Measurements from ENCODE around the gene SLC13A2. TPM values are rescaled to one million over a fixed set of nuclear protein-coding genes. Genes with fewer than 3 reads are reported as not detected.
"Not testable (repeated sequence)": the region's sequence is repeated elsewhere in the genome, so short reads cannot be mapped to it uniquely, and the experiment has no call there.

Gene SLC13A2
- total and polyA plus RNA-seq, 11 donors: 0.03 TPM; not detected in 10

DNA sequence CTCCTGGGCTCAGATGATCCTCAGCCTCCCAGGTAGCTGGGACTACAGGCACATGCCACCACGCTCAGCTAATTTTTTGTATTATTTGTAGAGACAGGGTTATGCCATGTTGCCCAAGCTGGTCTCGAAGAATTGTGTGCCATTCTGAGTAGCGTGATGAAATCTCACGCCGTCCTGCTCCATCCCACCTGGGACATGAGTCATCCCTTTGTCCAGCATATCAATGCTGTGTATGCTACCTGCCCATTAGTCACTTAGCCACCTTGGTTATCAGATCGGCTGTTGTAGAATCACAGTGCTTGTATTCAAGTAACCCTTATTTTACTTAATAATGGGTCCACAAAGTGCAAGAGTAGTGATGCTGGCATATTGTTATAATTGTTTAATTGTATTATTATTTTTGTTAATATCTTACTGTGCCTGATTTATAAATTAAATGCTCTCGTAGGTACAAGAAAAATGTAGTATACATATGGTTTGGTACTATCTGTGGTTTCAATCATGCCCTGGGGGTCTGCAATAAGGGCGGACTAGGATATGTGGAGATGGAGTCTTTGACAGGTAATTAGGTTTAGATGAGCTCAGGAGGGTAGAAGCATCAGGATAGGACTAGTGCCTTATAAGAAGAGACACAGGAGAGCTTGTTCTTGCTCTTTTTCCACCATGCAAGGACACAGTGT lies 26.6 kb upstream of the SLC13A2 start:
- DNase-seq (no peak), ATAC-seq (no peak)
- H3K9me3 ChIP-seq: peaks cover 0 to 8% (median 0%) of the 10 kb centered on the region in 12 donors
- H3K27ac ChIP-seq: no peak overlapping the region
- H3K4me1 ChIP-seq: no peaks in the 10 kb centered on the region
- no peak overlapping the region for H3K4me3 ChIP-seq
- intact Hi-C loops (cut with DNase I): no loop called here
- H3K36me3 ChIP-seq: no peaks in the 10 kb centered on the region
- WGBS, 4 donors: 82 to 90% (median 86%) methylated on average over 8 of the region's 8 CpGs
- TF ChIP-seq, protein P1, sequence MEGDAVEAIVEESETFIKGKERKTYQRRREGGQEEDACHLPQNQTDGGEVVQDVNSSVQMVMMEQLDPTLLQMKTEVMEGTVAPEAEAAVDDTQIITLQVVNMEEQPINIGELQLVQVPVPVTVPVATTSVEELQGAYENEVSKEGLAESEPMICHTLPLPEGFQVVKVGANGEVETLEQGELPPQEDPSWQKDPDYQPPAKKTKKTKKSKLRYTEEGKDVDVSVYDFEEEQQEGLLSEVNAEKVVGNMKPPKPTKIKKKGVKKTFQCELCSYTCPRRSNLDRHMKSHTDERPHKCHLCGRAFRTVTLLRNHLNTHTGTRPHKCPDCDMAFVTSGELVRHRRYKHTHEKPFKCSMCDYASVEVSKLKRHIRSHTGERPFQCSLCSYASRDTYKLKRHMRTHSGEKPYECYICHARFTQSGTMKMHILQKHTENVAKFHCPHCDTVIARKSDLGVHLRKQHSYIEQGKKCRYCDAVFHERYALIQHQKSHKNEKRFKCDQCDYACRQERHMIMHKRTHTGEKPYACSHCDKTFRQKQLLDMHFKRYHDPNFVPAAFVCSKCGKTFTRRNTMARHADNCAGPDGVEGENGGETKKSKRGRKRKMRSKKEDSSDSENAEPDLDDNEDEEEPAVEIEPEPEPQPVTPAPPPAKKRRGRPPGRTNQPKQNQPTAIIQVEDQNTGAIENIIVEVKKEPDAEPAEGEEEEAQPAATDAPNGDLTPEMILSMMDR (IDR thresholded peaks at IDR 0.05): no peak
- no peak for TF ChIP-seq POLR2A (IDR thresholded peaks at IDR 0.05)
- H3K27me3 ChIP-seq: peaks cover 0 to 15% (median 0%) of the 10 kb centered on the region in 9 donors

DNA sequence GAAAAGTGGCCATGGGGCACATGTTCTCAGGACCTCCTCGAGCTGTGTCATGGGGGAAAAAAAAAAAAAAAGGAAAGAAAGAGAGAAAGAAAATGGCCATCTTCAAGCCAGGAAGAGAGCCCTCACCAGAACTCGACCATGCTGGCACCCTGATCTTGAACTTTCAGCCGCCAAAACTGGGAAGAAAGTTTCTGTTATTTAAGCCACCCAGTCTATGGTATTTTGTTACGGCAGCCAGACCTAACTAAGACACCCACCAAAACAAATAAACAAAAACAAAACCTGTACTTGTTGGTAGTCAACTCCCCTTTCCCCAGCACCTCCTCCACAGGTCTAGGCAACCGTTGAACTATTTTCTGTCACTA lies 26.1 kb upstream of the SLC13A2 start:
- TF ChIP-seq, protein P1 (IDR thresholded peaks at IDR 0.05): no peak
- no peak for TF ChIP-seq POLR2A (IDR thresholded peaks at IDR 0.05)

DNA sequence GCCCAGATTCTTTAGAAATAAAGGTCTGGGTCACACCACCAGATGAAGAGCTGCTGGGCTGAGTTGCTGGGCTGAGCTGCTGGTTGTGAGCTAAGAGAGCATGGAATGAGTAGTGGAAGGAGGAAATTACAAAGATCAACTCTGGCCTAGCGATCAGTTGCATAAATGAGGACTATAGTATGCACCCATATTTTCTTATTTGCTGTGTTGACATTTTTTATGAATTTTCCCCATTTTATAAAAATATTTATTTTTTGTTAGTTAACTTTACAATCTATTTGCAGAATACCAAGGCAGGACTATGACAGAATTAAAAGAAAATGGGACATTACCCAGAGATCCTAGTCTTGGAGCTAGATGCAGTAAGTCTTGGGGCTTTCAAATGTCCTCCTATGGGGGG lies 23.6 kb upstream of the SLC13A2 start:
- DNase-seq (no peak), ATAC-seq (no peak)
- H3K36me3 ChIP-seq: no peaks in the 10 kb centered on the region
- H3K4me3 ChIP-seq: no peak overlapping the region
- intact Hi-C loops (cut with DNase I): no loop called here
- H3K4me1 ChIP-seq: no peaks in the 10 kb centered on the region
- no peak overlapping the region for H3K27ac ChIP-seq
- TF ChIP-seq, protein P1 (IDR thresholded peaks at IDR 0.05): no peak
- TF ChIP-seq POLR2A (IDR thresholded peaks at IDR 0.05): no peak
- WGBS, 4 donors: 74 to 97% (median 89%) methylated on average over 1 of the region's 1 CpG
- H3K9me3 ChIP-seq: peaks cover 0 to 8% (median 0%) of the 10 kb centered on the region in 12 donors
- H3K27me3 ChIP-seq: peaks cover 0 to 10% (median 0%) of the 10 kb centered on the region in 9 donors

More for the DNA sequence above, 26.1 kb upstream of the SLC13A2 start:
- no peaks in the 10 kb centered on the region for H3K4me1 ChIP-seq
- H3K36me3 ChIP-seq: no peaks in the 10 kb centered on the region
- no peak for DNase-seq
- intact Hi-C loops (cut with DNase I): no loop called here
- H3K27me3 ChIP-seq: peaks cover 0 to 15% (median 0%) of the 10 kb centered on the region in 9 donors
- no peak for ATAC-seq
- no peak overlapping the region for H3K4me3 ChIP-seq
- no peak overlapping the region for H3K27ac ChIP-seq
- H3K9me3 ChIP-seq: peaks cover 0 to 8% (median 0%) of the 10 kb centered on the region in 12 donors
- 58 to 71% (median 65%) methylated on average over 5 of the region's 5 CpGs for WGBS, 4 donors

DNA sequence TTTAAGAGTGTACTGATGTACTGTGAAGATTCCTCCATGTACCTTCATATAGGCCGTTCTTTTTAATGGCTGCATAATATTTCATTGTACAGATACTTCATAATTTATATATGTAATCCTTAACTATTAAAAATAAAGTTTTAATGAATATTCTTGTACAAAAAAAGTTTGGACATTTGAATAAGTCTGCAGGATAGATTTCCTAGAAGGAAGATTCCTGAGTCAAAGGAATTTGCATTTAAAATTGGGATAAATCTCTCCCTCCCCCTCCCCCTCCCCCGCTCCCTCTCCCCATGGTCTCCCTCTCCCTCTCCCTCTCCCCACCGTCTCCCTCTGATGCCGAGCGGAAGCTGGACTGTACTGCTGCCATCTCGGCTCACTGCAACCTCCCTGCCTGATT lies 15.6 kb upstream of the SLC13A2 start:
- 80 to 90% (median 86%) methylated on average over 6 of the region's 6 CpGs for WGBS, 4 donors

DNA sequence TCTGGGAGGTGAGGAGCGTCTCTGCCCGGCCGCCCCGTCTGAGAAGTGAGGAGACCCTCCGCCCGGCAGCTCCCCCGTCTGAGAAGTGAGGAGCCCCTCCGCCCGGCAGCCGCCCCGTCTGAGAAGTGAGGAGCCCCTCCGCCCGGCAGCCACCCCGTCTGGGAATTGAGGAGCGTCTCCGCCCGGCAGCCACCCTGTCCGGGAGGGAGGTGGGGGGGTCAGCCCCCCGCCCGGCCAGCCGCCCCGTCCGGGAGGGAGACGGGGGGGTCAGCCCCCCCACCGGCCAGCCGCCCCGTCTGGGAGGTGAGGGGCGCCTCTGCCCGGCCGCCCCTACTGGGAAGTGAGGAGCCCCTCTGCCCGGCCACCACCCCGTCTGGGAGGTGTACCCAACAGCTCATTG lies 14.6 kb upstream of the SLC13A2 start:
- intact Hi-C loops (cut with DNase I); ATAC-seq: not testable (repeated sequence)
- 95 to 97% (median 95%) methylated on average over 4 to 31 of the region's 32 CpGs; no CpG with 5 or more reads in 1 of the 4 donors for WGBS, 4 donors

More for the DNA sequence above, 15.6 kb upstream of the SLC13A2 start:
- H3K27me3 ChIP-seq: peaks cover 0 to 9% (median 0%) of the 10 kb centered on the region in 9 donors
- no peaks in the 10 kb centered on the region for H3K9me3 ChIP-seq
- no peak for TF ChIP-seq POLR2A (IDR thresholded peaks at IDR 0.05)
- TF ChIP-seq, protein P1 (IDR thresholded peaks at IDR 0.05): no peak
- no peak overlapping the region for H3K4me3 ChIP-seq
- H3K4me1 ChIP-seq: no peaks in the 10 kb centered on the region
- DNase-seq: no peak
- H3K36me3 ChIP-seq: no peaks in the 10 kb centered on the region
- no peak overlapping the region for H3K27ac ChIP-seq
- intact Hi-C loops (cut with DNase I): no loop called here
- ATAC-seq: no peak

More for the DNA sequence above, 14.6 kb upstream of the SLC13A2 start:
- peaks cover 0 to 11% (median 0%) of the 10 kb centered on the region in 9 donors for H3K27me3 ChIP-seq
- H3K9me3 ChIP-seq, DNase-seq, H3K36me3 ChIP-seq, H3K4me1 ChIP-seq, H3K27ac ChIP-seq, H3K4me3 ChIP-seq: not testable (repeated sequence)

Data from heart left ventricle (tissue), 16 donors.